Mucosa of stomach (tissue), 1 donor: ENCODE measurements around the gene SLC29A3.
A peak's percentile ranks its signal among the peaks of the same experiment; 100 is the strongest.

ENCODE experiments used
- H3K27me3 ChIP-seq: one replicate; pipeline ENCODE4 v1.7.0; 2013; ENCODE audit warnings: mild to moderate bottlenecking, low read length; ENCODE audit not compliant: control insufficient read depth, insufficient read depth
- H3K36me3 ChIP-seq: one replicate; pipeline ENCODE4 v1.7.0; 2013; ENCODE audit warnings: low read length; ENCODE audit not compliant: control insufficient read depth, insufficient read depth
- H3K4me1 ChIP-seq: one replicate; pipeline ENCODE4 v1.7.0; 2013; ENCODE audit warnings: mild to moderate bottlenecking, low read length; ENCODE audit not compliant: control insufficient read depth, insufficient read depth
- H3K4me3 ChIP-seq: one replicate; pipeline ENCODE4 v1.7.0; 2013; ENCODE audit warnings: low read length
- H3K9ac ChIP-seq: one replicate; pipeline ENCODE4 v1.7.0; 2013; ENCODE audit warnings: mild to moderate bottlenecking, low read length, moderate library complexity
- H3K9me3 ChIP-seq: one replicate; pipeline ENCODE4 v1.7.0; 2013; ENCODE audit warnings: mild to moderate bottlenecking, low read length, moderate library complexity; ENCODE audit not compliant: control insufficient read depth
- donor health status: Pancreatic carcinoma.

Gene SLC29A3

GRCh38 chr10:71396711-71397295, 77.7 kb downstream of the SLC29A3 start, which contains the start of gene CDH23:
TSS of gene CDH23 (plus strand) at chr10:71396920. CDS start at chr10:71439832, 42,912 bp downstream.
- Histone ChIP-seq H3K4me3 (peak within 1 kb of the TSS; percentile 14), H3K4me1 (peaks cover 11% of the 10 kb centered on the region), H3K9me3 (no peaks in the 10 kb centered on the region), H3K9ac (no peak within 1 kb of the TSS), H3K36me3 (no peaks in the 10 kb centered on the region), H3K27me3 (peaks cover 69% of the 10 kb centered on the region)

- Histone ChIP-seq H3K27me3 (peaks cover 66% of the 10 kb centered on the region), H3K9me3 (no peaks in the 10 kb centered on the region), H3K4me3 (peak overlapping the region; percentile 14), H3K9ac (no peak overlapping the region), H3K36me3 (no peaks in the 10 kb centered on the region), H3K4me1 (peaks cover 11% of the 10 kb centered on the region)
These were observed 78.5 kb downstream of the SLC29A3 start for GRCh38 chr10:71397296-71398212.

- Histone ChIP-seq H3K9me3 (no peaks in the 10 kb centered on the region), H3K27me3 (peaks cover 61% of the 10 kb centered on the region), H3K9ac (no peak overlapping the region), H3K4me3 (no peak overlapping the region), H3K4me1 (peaks cover 11% of the 10 kb centered on the region), H3K36me3 (no peaks in the 10 kb centered on the region)
These were observed 79.9 kb downstream of the SLC29A3 start for GRCh38 chr10:71398976-71399375.

- no peaks in the 10 kb centered on the region for H3K9me3 ChIP-seq
- peaks cover 11% of the 10 kb centered on the region for H3K4me1 ChIP-seq
- H3K9ac ChIP-seq: no peak overlapping the region
- peaks cover 59% of the 10 kb centered on the region for H3K27me3 ChIP-seq
- H3K4me3 ChIP-seq: no peak overlapping the region
- no peaks in the 10 kb centered on the region for H3K36me3 ChIP-seq
These were observed 80.9 kb downstream of the SLC29A3 start for GRCh38 chr10:71399946-71400345.

- H3K27me3 ChIP-seq: peaks cover 48% of the 10 kb centered on the region
- no peak overlapping the region for H3K4me3 ChIP-seq
- H3K9me3 ChIP-seq: no peaks in the 10 kb centered on the region
- H3K36me3 ChIP-seq: no peaks in the 10 kb centered on the region
- H3K4me1 ChIP-seq: peaks cover 11% of the 10 kb centered on the region
- no peak overlapping the region for H3K9ac ChIP-seq
These were observed 82.0 kb downstream of the SLC29A3 start for GRCh38 chr10:71401056-71401455.

GRCh38 chr10:71402005-71402404, 82.9 kb downstream of the SLC29A3 start:
- Histone ChIP-seq H3K4me3 (no peak overlapping the region), H3K4me1 (peaks cover 11% of the 10 kb centered on the region), H3K9me3 (no peaks in the 10 kb centered on the region), H3K36me3 (no peaks in the 10 kb centered on the region), H3K9ac (no peak overlapping the region), H3K27me3 (peaks cover 43% of the 10 kb centered on the region)

GRCh38 chr10:71404503-71405295, 85.6 kb downstream of the SLC29A3 start:
- Histone ChIP-seq H3K9me3 (no peaks in the 10 kb centered on the region), H3K27me3 (peaks cover 18% of the 10 kb centered on the region), H3K9ac (no peak overlapping the region), H3K4me3 (no peak overlapping the region), H3K36me3 (no peaks in the 10 kb centered on the region), H3K4me1 (no peaks in the 10 kb centered on the region)

GRCh38 chr10:71406878-71407277, 87.8 kb downstream of the SLC29A3 start:
- no peak overlapping the region for H3K9ac ChIP-seq
- H3K4me3 ChIP-seq: no peak overlapping the region
- no peaks in the 10 kb centered on the region for H3K36me3 ChIP-seq

GRCh38 chr10:71408436-71409225, 89.6 kb downstream of the SLC29A3 start:
- no peak overlapping the region for H3K4me3 ChIP-seq
- peaks cover 2% of the 10 kb centered on the region for H3K27me3 ChIP-seq
- no peaks in the 10 kb centered on the region for H3K9me3 ChIP-seq
- H3K9ac ChIP-seq: no peak overlapping the region
- H3K36me3 ChIP-seq: no peaks in the 10 kb centered on the region
- H3K4me1 ChIP-seq: no peaks in the 10 kb centered on the region

More at GRCh38 chr10:71406878-71407277, 87.8 kb downstream of the SLC29A3 start:
- no peaks in the 10 kb centered on the region for H3K4me1 ChIP-seq
- H3K27me3 ChIP-seq: peaks cover 2% of the 10 kb centered on the region
- no peaks in the 10 kb centered on the region for H3K9me3 ChIP-seq

GRCh38 chr10:71409516-71410104, 90.6 kb downstream of the SLC29A3 start:
- H3K36me3 ChIP-seq: no peaks in the 10 kb centered on the region
- H3K9ac ChIP-seq: no peak overlapping the region
- no peaks in the 10 kb centered on the region for H3K4me1 ChIP-seq
- H3K4me3 ChIP-seq: no peak overlapping the region
- no peaks in the 10 kb centered on the region for H3K9me3 ChIP-seq
- H3K27me3 ChIP-seq: peaks cover 2% of the 10 kb centered on the region
